ENCODE measurements around the gene SLC12A3. TPM values are rescaled to one million over a fixed set of nuclear protein-coding genes. Genes with fewer than 3 reads are reported as not detected.
"Not testable (repeated sequence)": the region's sequence is repeated elsewhere in the genome, so short reads cannot be mapped to it uniquely, and the experiment has no call there.

Gene SLC12A3
- total RNA-seq, 1 donor from 2014 or later: not detected

GRCh38 chr16:56868175-56868574, 3.2 kb downstream of the SLC12A3 start:
- DNase-seq: no peak

GRCh38 chr16:56868766-56869165, 3.8 kb downstream of the SLC12A3 start:
- not testable (repeated sequence) for DNase-seq

DNA sequence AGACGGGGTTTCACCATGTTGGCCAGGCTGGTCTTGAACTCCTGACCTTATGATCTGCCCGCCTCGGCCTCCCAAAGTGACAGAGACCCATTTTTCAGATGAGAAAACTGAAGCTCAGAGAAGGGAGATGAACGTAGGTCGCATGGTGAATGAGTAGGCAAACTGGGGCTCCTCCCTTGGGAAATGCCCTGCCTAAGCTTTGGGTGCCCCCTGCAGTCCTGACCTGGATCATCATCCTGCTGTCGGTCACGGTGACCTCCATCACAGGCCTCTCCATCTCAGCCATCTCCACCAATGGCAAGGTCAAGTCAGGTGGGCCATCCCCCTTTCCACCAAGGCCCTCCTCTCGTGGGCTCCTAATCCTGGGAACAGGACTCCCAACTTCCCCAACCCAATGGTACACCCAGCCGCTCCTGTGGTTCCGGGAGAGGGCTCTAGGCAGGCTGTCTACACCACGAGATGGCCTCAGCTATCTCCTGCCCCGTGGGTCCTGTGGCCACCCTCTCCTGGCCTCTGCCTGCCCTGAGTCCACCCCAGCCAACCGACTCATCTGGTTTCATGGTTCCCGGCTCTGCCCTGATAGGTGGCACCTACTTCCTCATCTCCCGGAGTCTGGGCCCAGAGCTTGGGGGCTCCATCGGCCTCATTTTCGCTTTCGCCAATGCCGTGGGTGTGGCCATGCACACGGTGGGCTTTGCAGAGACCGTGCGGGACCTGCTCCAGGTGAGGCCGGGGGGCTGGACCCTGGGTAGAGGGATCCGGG, 4.7 kb downstream of the SLC12A3 start:
- DNase-seq: no peak

DNA sequence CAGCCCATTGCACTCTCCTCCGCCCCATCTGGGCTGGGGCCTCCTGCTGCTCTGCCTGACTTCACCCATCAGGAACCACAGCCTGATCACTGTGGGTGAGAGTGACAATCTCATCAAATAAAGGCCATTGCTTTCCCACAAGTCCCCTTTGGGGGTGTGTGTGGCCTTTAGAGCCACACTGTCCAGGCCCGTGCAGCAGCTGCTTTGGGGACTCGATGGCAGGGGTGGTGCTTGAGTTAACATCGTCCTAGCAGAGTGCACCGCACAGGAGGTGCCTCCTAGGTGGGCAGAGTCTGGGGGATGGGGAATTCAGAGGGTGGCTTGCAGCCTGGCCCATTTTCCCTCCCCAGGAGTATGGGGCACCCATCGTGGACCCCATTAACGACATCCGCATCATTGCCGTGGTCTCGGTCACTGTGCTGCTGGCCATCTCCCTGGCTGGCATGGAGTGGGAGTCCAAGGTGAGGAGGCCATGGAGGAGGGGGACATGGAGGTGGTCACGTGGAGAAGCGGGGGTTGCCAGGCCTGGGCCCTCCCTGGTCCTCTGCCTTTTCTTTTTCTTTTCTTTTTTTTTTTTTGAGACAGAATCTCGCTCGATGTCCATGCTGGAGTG, 5.4 kb downstream of the SLC12A3 start:
- no peak for DNase-seq

DNA sequence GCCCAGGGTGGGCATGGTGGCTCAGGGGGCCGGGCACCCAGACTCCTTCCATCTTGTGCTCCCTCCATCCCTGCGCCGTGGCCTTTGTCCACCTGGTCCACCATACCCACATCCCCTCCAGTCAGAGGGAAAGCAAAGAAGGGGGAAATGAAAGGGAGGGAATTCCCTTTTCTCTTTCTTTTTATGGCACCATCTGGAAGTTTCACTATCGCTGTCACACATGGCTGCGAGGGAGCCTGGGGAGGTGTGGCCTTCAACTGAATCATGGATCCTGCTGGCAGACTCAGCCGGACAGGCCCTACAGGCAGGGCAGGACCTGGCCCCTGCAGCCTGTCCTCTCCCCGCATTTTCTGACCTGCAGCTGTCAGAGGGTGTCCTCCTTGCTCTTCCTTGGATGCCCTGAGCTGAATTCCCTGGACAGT, 6.2 kb downstream of the SLC12A3 start:
- DNase-seq: no peak

GRCh38 chr16:56872863-56873391, 7.9 kb downstream of the SLC12A3 start:
- no peak for DNase-seq

- DNase-seq: peak; percentile 92
Observed at GRCh38 chr16:56874800-56875199, 9.8 kb downstream of the SLC12A3 start.

- DNase-seq: no peak
Observed at GRCh38 chr16:56876048-56876447, 11.0 kb downstream of the SLC12A3 start.

- no peak for DNase-seq
Observed at GRCh38 chr16:56877486-56878182, 12.6 kb downstream of the SLC12A3 start.

DNA sequence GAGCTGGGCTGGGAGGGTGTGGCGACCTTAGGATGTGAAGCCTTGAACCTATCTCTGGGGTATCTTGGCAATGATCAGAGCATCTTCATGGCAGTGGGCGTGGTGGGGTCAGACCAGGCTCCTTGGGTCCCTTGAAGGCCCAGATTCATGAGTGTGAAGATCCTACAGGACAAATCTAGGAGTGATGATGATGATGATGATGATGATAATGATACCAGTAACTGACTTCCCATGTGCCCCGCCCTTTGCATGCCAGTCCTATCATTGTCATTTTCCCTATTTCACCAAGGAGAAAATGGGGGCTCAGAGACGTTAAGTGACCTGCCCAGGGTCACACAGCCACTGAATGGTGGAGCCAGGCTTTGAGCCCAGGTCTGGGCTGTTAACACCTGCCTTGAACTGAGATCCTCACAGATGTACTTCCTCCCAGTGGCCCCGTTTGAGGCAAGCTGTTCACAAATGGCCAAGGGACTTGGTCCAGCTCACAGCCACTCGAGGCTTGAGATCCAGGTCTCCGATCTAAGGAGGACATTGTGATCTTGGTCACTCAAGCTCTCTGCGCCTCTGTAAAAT, 13.4 kb downstream of the SLC12A3 start:
- no peak for DNase-seq

GRCh38 chr16:56879276-56879675, 14.3 kb downstream of the SLC12A3 start:
- DNase-seq: no peak

- DNase-seq: no peak
Observed at GRCh38 chr16:56880176-56880575, 15.2 kb downstream of the SLC12A3 start.

GRCh38 chr16:56880685-56881084, 15.7 kb downstream of the SLC12A3 start:
- DNase-seq: no peak

- DNase-seq: no peak
Observed at GRCh38 chr16:56882077-56882800, 17.2 kb downstream of the SLC12A3 start.

DNA sequence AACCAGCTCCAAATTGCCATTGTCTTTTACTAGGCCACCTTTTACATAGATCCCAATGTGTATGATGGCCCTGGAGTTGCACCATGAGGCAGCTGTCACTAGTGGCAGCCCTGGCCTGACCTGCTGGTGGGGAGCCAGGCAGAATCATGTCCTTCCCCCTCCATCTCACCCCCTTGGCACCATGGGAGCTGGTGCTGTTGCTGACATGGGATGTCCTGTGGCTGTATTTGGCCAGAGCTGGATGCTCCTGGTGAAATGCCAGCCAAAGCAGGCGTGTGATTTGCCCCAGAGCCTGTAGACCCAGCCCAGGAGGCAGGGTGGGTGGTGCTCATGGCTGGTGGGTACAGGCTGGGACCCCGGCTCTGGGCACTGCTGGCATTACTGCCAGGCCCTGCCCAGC, 18.6 kb downstream of the SLC12A3 start:
- no peak for DNase-seq

GRCh38 chr16:56884026-56884582, 19.1 kb downstream of the SLC12A3 start:
- DNase-seq: no peak

GRCh38 chr16:56884929-56885328, 19.9 kb downstream of the SLC12A3 start:
- DNase-seq: not testable (repeated sequence)

DNA sequence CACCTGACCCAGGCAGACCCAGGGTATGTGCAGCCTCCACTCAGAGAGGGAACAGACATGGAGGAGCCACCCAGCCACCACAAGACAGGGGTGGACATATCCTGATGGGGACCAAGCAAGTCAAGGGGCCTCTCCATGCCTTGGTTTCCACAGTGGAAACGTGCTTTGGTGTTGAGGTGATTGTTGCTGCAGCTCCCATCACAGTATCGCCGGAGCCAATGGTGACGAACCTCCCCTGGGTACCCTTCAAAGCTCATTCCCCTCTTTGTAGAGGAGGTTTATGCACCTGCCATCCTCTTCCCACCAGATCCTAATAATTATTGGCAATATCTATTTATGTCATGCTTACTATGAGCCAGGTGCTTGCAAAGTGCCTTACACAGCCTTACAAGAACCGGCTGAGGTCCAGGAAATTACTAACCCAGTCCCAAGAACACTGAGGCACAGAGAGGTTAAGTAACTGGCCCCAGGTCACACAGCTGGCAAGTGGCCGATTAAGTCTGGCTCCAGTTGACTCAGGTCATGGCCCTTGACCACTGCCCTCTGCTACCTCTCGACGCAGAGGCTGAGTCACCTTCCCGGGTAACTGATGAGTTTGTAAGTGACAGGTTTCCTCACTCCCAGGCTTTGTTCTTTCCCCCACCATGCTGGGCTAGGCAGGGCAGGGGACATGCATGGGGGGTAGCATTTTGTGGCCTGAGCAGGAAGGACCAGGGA, 20.6 kb downstream of the SLC12A3 start:
- no peak for DNase-seq

DNA sequence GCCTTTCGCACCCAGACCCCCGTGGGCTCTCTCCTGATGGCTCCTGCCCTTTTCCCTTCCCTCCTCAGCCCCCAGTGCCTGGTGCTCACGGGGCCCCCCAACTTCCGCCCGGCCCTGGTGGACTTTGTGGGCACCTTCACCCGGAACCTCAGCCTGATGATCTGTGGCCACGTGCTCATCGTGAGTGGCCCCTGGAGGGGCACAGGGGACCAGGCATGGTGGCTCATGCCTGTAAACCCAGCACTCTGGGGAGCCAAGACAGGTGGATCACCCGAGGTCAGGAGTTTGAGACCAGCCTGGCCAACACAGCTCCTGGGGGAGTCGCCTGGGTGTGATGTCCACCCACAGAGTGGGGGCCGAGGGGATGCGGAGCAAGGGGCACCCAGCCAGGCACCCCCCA, 21.3 kb downstream of the SLC12A3 start:
- DNase-seq: no peak

- no peak for DNase-seq
Observed at GRCh38 chr16:56886826-56887225, 21.8 kb downstream of the SLC12A3 start.

- no peak for DNase-seq
Observed at GRCh38 chr16:56888806-56889205, 23.8 kb downstream of the SLC12A3 start.

All from tongue (tissue), 2 donors.